Endothelial cell of umbilical vein (primary cell): ENCODE data around the gene ASMTL.

ENCODE experiments used
- CTCF ChIP-seq, 2 donors: IDR thresholded peaks; 1 replicate in 1 of 2; 2 replicates in 1 of 2; pipeline ENCODE4 v1.5.1; 2011; ENCODE audit warnings: low read length in 2 of 2, mild to moderate bottlenecking in 2 of 2, moderate library complexity in 2 of 2, control low read depth in 1 of 2, inconsistent platforms in 1 of 2, low read depth in 1 of 2; ENCODE audit not compliant: insufficient read depth in 1 of 2; ENCODE audit errors: extremely low read depth in 1 of 2
- EZH2 ChIP-seq: IDR thresholded peaks from 2 replicates; pipeline ENCODE4 v1.6.1; 2012; ENCODE audit warnings: borderline replicate concordance, low read depth, mild to moderate bottlenecking, moderate library complexity, low read length, inconsistent platforms; ENCODE audit not compliant: severe bottlenecking
- JUN ChIP-seq: IDR thresholded peaks from 2 replicates; pipeline ENCODE4 v1.6.1; 2011; ENCODE audit warnings: borderline replicate concordance, low read depth; ENCODE audit not compliant: insufficient read length, insufficient read depth
- MAX ChIP-seq: IDR thresholded peaks from 2 replicates; pipeline ENCODE4 v1.6.1; 2011; ENCODE audit not compliant: insufficient read depth, insufficient read length
- MYC ChIP-seq: IDR thresholded peaks from one replicate; pipeline ENCODE4 v1.6.1; 2011; ENCODE audit warnings: mild to moderate bottlenecking, low read depth, low read length
- POLR2A ChIP-seq: IDR thresholded peaks from 2 replicates; pipeline ENCODE4 v1.6.1; 2012; ENCODE audit warnings: low read depth, mild to moderate bottlenecking, control low read depth, low read length
- POLR2AphosphoS5 ChIP-seq: IDR thresholded peaks from 2 replicates; pipeline ENCODE4 v1.6.1; 2012; ENCODE audit warnings: low read depth, mild to moderate bottlenecking, control low read depth, low read length, moderate library complexity; ENCODE audit not compliant: insufficient read depth

GRCh38 chrX:1477229-1477628 is 24.5 kb upstream of the ASMTL start:
- TF ChIP-seq CTCF (IDR thresholded peaks at IDR 0.05; ENCODE audit: extremely low read depth in 1 of 2, insufficient read depth in 1 of 2, low read depth in 1 of 2, low read length in 2 of 2) (no peak), POLR2AphosphoS5 (no peak), POLR2A (no peak), JUN (no peak), MYC (no peak), MAX (no peak), EZH2 (no peak)
